Osteoblast (primary cell): ENCODE results near the gene ASCC2. TPM values are rescaled to one million over a fixed set of nuclear protein-coding genes. Genes with fewer than 3 reads are reported as not detected.

Experiments used
- DNase-seq: peaks from one replicate; pipeline ENCODE4 v3.0.0; 2011; ENCODE audit warnings: low spot score, mixed read lengths; ENCODE audit not compliant: insufficient read length; ENCODE audit errors: missing footprints
- H2AFZ ChIP-seq: 2 replicates; pipeline ENCODE4 v1.6.0; 2011; ENCODE audit warnings: mild to moderate bottlenecking, low read length
- H3K27ac ChIP-seq: 2 replicates; pipeline ENCODE4 v1.5.1; 2011; ENCODE audit warnings: mild to moderate bottlenecking, low read depth, low read length, moderate library complexity
- H3K27me3 ChIP-seq: 2 replicates; pipeline ENCODE4 v1.6.0; 2012; ENCODE audit warnings: mild to moderate bottlenecking, control low read depth, inconsistent platforms, low read length, moderate library complexity; ENCODE audit not compliant: insufficient read depth
- H3K36me3 ChIP-seq: 2 replicates; pipeline ENCODE4 v1.5.1; 2011; ENCODE audit warnings: mild to moderate bottlenecking, low read length, control low read depth, moderate library complexity; ENCODE audit not compliant: insufficient read depth
- H3K4me1 ChIP-seq: 2 replicates; pipeline ENCODE4 v1.5.1; 2011; ENCODE audit warnings: mild to moderate bottlenecking, low read length, control low read depth, moderate library complexity; ENCODE audit not compliant: insufficient read depth
- H3K4me2 ChIP-seq: 2 replicates; pipeline ENCODE4 v1.6.0; 2011; ENCODE audit warnings: mild to moderate bottlenecking, low read length; ENCODE audit not compliant: insufficient read depth
- H3K4me3 ChIP-seq: fragments of 200-600 bp; sonication (generic); 3 replicates; pipeline ENCODE4 v1.5.1; 2012; ENCODE audit warnings: mild to moderate bottlenecking, low read length, inconsistent platforms; ENCODE audit not compliant: insufficient read depth
- H3K79me2 ChIP-seq: 2 replicates; pipeline ENCODE4 v1.6.0; 2012; ENCODE audit warnings: mild to moderate bottlenecking, low read length, control low read depth, inconsistent platforms; ENCODE audit not compliant: insufficient read depth
- H3K9me3 ChIP-seq: 2 replicates; pipeline ENCODE4 v1.5.1; 2011; ENCODE audit warnings: low read depth, low read length, control low read depth
- H4K20me1 ChIP-seq: 2 replicates; pipeline ENCODE4 v1.6.0; 2012; ENCODE audit warnings: mild to moderate bottlenecking, low read length, control low read depth; ENCODE audit not compliant: insufficient read depth
- total RNA-seq: library from RNA; depleted of rRNA; stranded (reverse); fragments of >200 nt; gene quantifications from 2 replicates; pipeline ENCODE4 v1.2.3, GENCODE V29; 2012
- TF ChIP-seq, protein P1 (sequence below): IDR thresholded peaks from 2 replicates; pipeline ENCODE4 v1.5.1; 2011; ENCODE audit warnings: mild to moderate bottlenecking, low read depth, low read length, moderate library complexity; ENCODE audit errors: extremely low read depth

ASCC2 gene
- total RNA-seq, 1 donor, result 21.0 TPM

DNA sequence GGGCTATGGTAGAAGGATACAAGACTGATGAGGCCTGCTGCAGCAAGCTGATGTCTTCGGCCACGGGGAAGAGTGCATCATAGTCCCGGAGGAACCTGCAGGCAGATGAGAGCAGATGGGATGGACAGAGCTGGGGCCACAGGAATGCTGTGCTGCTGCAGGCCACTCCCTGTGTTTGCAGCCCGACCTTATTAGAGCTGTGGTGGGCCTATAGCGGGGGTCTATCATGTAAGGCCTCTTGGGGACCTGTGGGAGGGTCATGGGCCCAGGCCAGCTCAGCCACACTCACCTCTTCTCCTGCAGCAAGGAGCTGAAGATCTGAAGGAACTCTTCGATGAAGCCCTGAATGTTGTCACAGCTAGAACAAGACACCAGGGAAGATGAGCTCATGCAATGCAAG is 31.9 kb downstream of the ASCC2 start:
- Histone ChIP-seq H3K79me2 (no peaks in the 10 kb centered on the region), H3K9me3 (no peaks in the 10 kb centered on the region), H3K36me3 (peaks cover 72% of the 10 kb centered on the region), H3K27ac (no peak overlapping the region), H3K4me2 (no peak overlapping the region), H4K20me1 (no peaks in the 10 kb centered on the region), H3K4me3 (no peak overlapping the region), H3K4me1 (peaks cover 6% of the 10 kb centered on the region), H3K27me3 (no peaks in the 10 kb centered on the region), H2AFZ (no peak overlapping the region)
- DNase-seq, result no peak
- TF ChIP-seq, protein P1, sequence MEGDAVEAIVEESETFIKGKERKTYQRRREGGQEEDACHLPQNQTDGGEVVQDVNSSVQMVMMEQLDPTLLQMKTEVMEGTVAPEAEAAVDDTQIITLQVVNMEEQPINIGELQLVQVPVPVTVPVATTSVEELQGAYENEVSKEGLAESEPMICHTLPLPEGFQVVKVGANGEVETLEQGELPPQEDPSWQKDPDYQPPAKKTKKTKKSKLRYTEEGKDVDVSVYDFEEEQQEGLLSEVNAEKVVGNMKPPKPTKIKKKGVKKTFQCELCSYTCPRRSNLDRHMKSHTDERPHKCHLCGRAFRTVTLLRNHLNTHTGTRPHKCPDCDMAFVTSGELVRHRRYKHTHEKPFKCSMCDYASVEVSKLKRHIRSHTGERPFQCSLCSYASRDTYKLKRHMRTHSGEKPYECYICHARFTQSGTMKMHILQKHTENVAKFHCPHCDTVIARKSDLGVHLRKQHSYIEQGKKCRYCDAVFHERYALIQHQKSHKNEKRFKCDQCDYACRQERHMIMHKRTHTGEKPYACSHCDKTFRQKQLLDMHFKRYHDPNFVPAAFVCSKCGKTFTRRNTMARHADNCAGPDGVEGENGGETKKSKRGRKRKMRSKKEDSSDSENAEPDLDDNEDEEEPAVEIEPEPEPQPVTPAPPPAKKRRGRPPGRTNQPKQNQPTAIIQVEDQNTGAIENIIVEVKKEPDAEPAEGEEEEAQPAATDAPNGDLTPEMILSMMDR, result no peak

DNA sequence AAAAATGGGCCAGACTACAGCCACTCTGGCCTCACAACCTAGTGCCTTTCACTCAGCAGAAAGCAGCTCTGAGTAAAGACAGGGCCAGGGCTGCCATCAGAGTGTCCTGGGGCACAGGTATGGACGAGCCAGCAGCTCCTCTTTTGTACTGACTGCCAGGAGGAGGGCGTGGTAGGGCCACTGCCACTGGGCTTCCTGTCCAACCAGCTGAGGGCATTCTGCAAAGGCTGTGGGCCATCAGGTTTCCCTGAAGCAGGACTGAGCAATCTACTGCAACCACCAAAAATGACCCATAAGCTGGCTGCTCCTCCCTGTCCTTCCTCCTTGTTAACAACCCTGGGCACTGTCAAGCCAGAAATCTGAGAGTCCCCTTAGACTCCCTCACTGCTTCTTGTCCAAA is 33.1 kb downstream of the ASCC2 start:
- no peak overlapping the region for H3K4me2 ChIP-seq
- H3K27ac ChIP-seq, result no peak overlapping the region
- H3K79me2 ChIP-seq, result no peaks in the 10 kb centered on the region
- TF ChIP-seq, protein P1, result no peak
- H3K36me3 ChIP-seq, result peaks cover 73% of the 10 kb centered on the region
- H3K27me3 ChIP-seq, result no peaks in the 10 kb centered on the region
- H3K4me1 ChIP-seq, result peaks cover 3% of the 10 kb centered on the region
- DNase-seq, result no peak
- H3K4me3 ChIP-seq, result no peak overlapping the region
- H3K9me3 ChIP-seq, result no peaks in the 10 kb centered on the region
- H2AFZ ChIP-seq, result no peak overlapping the region
- H4K20me1 ChIP-seq, result no peaks in the 10 kb centered on the region

DNA sequence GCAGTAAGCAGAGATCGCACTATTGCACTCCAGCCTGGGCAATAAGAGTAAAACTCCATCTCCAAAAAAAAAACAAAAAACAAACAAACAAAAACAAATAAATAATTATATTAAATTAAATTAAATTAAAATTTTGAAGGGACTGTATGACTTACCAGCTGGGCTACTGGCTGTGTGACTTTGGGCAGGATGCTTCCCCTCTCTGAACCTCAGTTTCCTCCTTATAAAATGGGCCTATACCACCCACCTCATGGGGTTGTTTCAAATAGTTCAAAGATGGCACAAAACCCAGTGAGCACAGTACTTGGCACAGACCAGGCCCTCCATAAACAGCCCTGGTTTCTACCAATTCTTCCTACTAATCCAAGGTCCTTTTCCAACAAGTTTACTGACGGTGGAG is 34.9 kb downstream of the ASCC2 start:
- Histone ChIP-seq H4K20me1 (no peaks in the 10 kb centered on the region), H3K79me2 (no peaks in the 10 kb centered on the region), H3K27me3 (no peaks in the 10 kb centered on the region), H3K9me3 (no peaks in the 10 kb centered on the region), H3K4me3 (no peak overlapping the region), H3K4me2 (no peak overlapping the region), H2AFZ (no peak overlapping the region), H3K27ac (no peak overlapping the region), H3K36me3 (peaks cover 70% of the 10 kb centered on the region), H3K4me1 (peaks cover 18% of the 10 kb centered on the region)
- TF ChIP-seq, protein P1, result no peak
- no peak for DNase-seq

DNA sequence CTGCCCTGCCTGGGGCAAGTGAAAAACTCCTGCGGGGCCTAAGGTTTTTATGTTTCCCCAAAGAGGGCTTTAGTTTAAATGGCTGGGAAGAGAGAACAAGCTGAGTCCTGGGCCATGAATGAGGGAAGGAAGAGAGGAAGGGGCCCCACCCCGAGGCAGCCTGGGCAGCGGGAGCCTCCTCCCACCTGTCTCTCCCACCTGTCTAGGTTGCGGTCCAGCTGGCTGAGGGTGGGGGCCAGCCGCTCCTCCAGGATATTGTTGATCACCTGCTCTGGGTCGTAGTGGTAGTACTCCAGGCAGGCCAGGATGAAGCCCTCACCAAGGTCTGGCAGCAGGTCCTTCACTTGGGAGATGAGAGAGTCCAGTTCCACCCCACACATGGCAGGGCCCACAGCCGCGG is 36.3 kb downstream of the ASCC2 start:
- Histone ChIP-seq H3K9me3 (no peaks in the 10 kb centered on the region), H3K4me3 (no peak overlapping the region), H4K20me1 (no peaks in the 10 kb centered on the region), H3K4me1 (peaks cover 18% of the 10 kb centered on the region), H3K79me2 (no peaks in the 10 kb centered on the region), H2AFZ (no peak overlapping the region), H3K36me3 (peaks cover 62% of the 10 kb centered on the region), H3K27me3 (no peaks in the 10 kb centered on the region), H3K4me2 (no peak overlapping the region), H3K27ac (no peak overlapping the region)
- TF ChIP-seq, protein P1, result no peak
- peak; percentile 46 for DNase-seq
